GM19463 (cell line): ENCODE data around the gene RGS14.

Experiments used
- ATAC-seq: cut with Tn5 transposase; IDR thresholded peaks from one replicate; pipeline ENCODE4 v1.9.1; 2021; ENCODE audit warnings: mild to moderate bottlenecking, moderate library complexity; ENCODE audit not compliant: unreplicated experiment

RGS14 gene

DNA sequence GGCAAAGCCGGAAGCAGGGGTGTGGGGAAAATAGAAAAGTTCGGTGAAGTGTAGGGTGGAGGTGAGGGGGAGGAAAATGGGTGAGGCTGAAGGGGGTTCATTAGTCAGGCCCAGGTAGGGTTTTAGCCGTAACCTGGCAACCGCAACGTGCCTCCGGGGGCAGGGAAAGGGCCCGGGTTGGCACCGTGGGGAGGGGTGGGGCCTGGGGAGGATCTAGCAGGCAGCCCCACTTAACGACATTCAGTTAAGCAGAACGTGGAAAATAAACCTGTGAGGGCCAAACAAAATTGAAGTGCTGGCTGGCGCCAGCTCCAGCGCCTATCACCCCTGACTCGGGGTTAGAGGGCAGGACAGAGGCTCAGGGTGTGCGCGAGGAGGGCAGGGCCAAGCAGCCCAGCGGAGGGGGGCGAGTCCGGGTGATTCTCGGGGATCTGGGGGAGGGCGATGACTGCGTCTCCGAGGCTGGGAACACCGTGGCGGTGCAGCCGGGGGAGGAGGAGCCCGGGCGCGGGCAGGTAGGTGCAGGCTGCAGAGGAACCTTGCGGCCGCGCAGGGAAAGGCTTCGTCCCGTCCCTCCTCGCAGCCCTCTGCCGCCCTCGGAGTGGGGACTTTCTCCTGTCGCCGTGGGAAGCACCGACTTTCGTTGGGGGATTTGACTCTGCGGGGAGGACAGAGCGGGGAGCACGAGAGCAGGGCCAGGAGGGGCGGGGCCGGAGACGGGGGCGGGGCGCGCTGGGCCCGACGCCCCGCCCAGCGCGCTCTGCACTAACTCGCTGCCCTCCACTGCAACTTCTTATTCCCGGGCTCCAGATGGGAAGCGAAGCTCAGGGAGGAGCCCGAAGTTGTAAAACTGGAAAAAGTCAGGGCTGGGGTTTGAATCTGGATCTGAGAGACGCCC is 5.1 kb downstream of the RGS14 start:
- ATAC-seq: peak; percentile 45

DNA sequence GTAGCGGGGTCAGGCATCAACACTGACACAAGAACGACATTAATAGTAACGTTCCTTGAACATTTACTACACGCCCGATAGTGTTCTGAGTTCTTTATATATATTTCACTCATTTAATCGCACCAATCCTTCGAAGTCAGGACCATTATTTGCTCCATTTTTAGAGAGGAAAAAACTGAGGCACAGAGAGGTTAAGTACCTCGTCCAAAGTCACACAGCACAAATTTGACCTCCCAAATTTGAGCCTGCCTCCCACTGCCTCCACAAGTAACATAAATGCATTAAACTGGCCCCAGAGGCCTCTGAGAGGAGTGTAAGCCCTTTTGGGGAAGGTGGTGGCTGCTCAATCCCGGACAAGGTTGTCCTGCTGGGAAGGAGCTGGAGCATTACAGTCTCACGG is 5.8 kb downstream of the RGS14 start:
- ATAC-seq: no peak

GRCh38 chr5:177364159-177364962 is 6.6 kb downstream of the RGS14 start:
- ATAC-seq: peak; percentile 31

GRCh38 chr5:177365845-177366527 is 8.3 kb downstream of the RGS14 start:
- ATAC-seq: no peak

DNA sequence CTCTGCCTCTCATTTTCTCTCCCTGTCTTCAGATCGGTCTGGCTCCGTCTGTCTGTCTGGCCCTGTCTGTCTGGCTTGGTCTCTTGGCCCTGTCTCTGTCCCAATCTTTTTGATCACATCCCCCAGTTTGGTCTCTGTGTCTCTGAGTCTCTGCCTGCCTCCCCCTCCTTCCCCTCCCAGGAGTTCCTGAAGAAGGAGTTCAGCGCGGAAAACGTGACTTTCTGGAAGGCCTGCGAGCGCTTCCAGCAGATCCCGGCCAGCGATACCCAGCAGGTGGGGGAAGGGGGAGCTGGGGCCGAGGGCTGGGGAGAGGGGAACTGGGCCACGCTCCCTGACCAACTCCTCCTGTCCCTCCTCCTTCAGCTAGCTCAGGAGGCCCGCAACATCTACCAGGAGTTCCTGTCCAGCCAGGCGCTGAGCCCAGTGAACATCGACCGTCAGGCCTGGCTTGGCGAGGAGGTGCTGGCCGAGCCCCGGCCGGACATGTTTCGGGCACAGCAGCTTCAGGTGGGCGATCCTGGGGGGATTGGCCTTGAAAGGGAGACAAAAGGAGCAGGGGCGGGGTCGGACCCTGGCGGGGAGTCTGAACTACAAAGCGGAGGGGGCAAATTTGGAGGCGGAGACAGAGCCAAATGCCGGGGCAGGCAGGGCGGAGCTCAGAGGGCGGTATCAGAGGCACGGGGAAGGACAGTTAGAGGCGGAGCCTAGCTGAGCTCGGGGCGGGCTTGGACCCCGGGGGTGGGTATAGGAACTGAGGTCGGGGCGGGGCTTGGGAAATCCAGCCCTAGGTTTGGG is 9.0 kb downstream of the RGS14 start:
- ATAC-seq: no peak

DNA sequence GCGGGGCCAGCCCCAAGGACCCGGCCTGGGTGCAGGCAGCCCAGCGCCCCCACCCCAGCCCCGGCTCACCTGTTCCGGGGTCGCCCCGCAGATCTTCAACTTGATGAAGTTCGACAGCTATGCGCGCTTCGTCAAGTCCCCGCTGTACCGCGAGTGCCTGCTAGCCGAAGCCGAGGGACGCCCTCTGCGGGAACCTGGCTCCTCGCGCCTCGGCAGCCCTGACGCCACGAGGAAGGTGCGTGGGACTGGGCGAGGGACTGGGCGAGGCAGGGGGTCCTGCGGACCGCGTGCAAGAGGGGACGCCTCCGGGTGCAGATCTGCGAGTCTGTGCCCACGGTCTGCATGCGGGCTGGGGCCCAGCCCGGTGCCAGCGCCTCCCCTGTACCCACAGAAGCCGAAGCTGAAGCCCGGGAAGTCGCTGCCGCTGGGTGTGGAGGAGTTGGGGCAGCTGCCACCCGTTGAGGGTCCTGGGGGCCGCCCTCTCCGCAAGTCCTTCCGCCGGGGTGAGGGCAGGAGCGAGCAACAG is 9.7 kb downstream of the RGS14 start:
- ATAC-seq: no peak

GRCh38 chr5:177367981-177368868 is 10.5 kb downstream of the RGS14 start:
- no peak for ATAC-seq

DNA sequence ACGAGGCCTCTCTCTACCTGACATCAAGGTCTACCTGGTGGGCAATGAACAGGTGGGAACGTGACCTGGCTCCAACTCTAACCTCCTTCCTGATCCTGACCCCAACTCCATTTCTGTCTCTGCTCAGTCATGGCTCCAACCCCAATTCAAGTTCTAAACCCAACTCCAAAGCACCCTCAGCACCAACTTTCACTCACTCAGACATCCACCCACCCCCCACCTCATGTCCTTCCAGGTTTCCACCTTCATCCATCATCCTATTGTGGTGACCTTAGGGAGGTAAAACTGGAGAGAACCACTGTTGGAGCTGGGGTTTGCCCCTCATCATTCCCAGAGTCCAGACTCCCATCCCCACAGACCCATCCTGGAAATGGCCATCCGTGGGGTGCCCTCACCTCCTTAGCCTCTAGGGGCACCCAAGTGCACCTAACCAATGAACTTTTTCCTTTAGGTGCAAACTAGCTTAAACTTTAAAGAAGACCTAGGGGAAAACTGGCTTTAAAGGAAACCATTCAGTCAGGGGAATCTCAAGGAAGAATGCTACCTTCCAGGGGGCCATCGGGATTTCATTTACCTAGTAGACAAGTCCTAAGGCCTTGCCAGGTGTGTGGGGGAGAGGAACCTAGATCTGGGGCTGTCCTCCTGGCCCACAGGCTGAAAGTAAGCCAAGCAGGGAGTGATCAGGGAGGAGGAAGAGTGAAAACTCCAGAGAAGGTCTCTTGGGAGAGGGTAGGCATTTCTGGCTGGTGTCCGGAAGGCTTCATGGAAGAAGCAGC is 11.3 kb downstream of the RGS14 start:
- ATAC-seq: no peak

DNA sequence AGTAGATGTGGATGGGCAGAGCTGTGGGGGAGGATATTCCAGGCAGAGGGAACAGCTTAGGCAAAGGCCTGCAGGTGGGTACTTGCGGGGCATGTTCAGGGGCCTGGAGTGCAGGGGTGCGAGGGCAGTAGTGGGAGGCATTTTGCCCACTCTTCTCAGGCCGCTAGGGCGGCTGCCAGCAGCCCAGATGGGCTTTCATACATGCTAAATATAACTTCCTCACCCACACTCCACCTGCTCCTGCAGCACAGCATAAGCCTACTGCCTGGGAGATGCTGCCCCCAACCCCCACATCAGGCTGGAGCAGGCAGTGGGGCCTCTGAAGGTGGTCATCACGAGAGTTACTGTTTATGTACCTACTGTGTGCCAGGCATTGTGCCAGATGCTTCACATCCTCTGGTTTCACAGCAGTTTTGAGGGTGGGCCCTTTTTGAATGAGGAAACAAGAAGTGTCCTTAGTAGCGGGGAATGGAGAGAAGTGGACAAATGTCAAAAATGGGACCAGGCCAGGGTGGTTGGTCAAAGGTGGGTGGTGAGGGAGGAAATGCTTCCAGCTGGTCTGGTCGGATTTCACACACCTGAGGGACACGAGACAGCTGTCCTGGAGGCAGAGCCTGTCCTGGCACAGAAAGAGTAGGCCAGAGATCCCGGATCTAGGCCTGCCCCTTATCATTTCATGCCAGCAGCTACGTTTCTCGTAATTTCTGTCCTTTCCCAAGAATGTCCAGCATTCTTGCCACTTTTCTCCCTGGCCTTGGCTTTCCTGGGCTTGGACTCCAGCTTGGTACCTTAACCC is 12.1 kb downstream of the RGS14 start:
- no peak for ATAC-seq

DNA sequence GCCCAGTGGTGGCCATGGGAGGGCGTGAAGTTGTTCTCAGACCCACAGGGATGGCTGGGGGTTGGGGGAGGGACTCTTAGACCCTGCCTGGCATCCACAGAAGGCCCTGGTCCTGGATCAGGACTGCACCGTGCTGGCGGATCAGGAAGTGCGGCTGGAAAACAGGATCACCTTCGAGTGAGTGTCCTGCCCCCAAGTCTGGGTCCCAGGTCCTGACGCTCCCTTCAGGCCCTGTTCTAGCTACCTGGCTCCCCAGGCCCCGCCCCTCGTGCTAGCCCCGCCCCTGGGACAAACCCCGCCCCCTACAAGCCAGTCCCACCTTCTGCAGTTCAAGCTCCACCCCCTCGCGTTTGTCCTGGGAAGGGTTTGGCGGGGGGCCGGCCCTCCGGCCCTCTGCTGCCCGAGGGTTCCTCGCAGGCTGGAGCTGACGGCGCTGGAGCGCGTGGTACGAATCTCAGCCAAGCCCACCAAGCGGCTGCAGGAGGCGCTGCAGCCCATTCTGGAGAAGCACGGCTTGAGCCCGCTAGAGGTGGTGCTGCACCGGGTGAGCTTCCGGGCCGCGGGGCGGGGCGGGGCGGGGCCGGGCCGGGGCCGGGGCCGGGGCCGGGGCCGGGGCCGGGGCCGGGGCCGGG is 12.9 kb downstream of the RGS14 start:
- ATAC-seq: peak; percentile 76

DNA sequence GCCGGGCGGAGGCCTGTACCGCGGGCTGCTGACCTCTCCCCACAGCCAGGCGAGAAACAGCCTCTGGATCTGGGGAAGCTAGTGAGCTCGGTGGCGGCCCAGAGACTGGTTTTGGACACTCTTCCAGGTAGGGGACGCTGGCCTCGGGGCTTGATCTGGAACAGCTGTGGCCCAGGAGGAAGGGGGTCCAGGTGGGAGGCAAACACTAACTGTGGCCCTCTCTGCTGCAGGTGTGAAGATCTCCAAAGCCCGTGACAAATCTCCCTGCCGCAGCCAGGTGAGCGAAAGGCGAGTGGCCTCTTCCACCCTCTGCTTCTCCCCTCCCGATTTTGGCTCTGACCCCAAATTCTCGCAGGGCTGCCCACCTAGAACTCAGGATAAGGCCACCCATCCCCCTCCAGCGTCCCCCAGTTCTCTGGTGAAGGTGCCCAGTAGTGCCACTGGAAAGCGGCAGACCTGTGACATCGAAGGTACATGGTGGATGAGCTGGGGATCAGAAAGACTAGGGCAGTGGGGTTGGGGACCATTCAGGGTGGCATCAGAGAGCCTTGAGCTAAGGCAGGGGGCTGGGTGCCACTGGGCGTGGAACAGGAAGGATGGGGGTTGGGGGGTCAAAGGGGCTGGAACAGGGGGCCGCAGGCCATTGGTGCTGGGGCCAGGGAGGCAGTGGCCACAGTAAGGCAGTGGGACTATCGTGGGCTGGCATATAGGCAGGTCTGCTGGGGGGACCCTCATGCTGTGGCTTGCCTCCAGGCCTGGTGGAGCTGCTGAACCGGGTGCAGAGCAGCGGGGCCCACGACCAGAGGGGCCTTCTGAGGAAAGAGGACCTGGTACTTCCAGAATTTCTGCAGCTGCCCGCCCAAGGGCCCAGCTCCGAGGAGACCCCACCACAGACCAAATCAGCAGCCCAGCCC is 13.7 kb downstream of the RGS14 start:
- ATAC-seq: no peak

DNA sequence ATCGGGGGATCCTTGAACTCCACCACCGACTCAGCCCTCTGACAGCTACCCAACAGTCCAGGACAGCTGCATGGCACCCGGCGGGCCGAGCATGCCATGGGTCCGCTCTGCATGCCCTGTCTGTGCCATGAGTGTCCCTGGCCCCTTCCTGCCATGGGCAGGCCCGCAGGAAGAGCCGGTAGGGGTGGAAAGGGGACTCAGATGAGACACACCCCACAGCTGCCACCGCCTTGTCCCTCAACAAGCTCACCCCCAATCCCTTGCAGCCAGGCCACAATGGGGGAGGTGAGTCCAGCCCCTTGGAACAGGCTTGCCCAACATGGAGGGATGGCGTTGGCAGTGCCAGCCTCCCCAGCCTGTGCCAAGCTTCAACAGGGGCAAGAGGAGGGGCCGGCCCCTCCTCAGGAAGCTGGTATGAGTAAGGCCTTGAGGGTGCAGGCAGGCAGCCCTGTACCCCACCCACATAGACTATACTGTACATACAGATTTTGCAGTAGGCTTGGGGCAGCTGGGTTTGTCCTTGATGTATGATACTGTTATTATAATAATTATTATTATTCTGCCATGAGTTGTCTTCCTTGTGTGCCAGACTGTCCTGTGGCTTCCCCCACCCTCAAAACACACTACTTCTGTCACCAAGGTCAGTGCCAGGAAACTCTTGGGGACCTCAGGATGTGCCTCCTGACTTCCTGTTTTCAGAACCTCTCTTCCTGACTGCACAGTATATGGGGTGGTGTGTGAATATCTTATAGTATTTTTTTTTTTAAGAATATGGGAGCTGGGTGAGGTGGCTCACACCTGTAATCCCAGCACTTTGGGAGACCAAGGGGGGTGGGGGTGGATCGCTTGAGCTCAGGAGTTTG is 14.5 kb downstream of the RGS14 start:
- no peak for ATAC-seq

DNA sequence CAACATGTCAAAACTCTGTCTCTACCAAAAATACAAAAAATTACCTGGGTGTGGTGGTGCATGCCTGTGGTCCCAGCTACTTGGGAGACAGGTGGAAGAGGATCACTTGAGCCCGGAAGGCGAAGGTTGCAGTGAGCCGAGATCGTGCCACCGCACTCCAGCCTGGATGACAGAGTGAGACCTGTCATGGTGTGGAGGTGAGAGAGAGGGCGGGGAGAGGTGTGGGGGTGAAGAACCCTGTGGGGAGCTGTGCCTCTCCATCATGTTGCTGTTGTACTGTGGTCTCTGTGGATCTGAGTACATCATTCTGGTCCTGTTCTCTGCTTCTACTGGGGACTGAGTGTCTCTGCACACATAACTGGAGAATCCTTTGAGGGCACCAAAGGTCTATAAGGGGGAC is 15.2 kb downstream of the RGS14 start:
- no peak for ATAC-seq

GRCh38 chr5:177373806-177374205 is 16.1 kb downstream of the RGS14 start:
- no peak for ATAC-seq

GRCh38 chr5:177374211-177374610 is 16.5 kb downstream of the RGS14 start:
- no peak for ATAC-seq
